Right hindlimb (tissue), 1 donor: ENCODE measurements around the gene SMAD1.
"Not testable (repeated sequence)": the region's sequence is repeated elsewhere in the genome, so short reads cannot be mapped to it uniquely, and the experiment has no call there.

ENCODE experiments used
- DNase-seq: peaks from one replicate; pipeline ENCODE4 v3.0.0-alpha.2; 2018

The SMAD1 gene

DNA sequence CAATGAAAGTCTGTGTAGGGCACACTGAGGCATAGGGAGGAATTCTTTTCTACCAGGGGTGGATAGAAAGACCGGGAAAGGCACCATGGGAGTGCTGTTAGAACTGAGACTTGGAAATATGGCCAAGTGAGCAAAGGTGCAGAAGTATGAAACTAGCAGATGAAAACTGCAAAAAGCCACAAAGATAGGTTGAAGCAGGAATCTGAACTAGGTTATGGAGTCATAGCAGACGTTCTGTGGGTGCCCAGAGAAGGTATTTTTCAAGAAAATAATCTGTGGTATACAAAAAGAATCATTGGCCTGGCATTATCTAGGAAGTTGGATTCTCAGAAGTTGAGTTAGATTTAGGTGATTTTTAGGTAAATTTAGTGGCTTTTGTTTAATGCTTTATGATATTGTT lies 48.5 kb downstream of the SMAD1 start:
- DNase-seq = no peak

DNA sequence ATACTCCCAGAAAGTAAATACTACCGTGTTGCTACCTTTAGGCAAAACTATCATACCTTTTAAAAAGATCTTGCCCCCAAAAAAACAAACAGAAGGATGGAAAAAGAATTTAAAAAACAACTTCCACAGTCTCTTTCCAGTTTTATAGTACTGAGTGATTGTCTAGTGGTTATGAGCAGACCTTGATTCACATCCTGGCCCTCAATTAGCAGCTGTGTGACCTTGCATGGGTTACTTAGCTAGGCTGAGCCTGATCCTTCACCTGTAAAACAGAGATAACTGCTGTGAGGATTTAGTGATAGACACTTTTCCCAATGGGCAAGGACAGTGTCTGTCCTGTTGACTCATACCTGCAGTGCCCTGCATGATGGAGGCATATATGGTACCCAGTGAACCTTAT lies 49.0 kb downstream of the SMAD1 start:
- DNase-seq = no peak

DNA sequence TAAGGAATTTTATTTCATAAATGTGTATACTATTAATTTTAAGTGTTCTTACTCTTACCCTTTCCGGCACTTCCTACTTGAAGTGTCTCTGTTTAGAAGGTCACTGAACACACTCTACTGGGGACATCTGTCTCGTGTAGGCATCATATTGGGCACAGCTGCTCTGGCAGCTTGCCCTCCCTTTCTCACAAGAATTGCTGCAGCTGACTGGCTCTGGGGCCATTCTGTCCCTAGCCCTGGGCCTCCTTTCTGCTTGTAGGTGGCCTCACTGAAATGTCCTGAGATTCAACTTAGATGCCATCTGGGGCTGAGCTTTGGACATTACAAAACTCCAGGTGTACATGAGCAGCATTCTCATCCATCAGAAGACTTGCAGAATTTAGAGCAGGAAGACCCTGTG lies 49.6 kb downstream of the SMAD1 start:
- DNase-seq = peak; percentile 70

DNA sequence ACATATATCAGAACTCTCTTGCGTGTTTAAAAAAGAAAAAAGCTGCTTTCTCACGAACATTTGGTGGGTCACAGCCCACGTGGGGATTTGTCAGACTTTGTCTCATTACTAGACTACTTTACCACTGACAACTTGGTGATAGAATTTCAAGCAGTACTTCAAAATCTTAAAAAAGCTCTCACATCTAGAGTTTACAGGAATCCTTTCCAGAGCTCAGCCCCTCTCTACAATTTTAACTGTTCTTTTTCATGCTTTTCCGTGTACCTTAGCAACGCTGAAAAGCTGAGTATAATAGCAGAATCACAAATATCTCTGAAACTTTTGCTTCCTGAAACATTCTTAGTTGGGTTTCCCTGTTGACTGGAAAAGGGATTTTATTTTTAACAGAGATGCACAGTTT lies 50.2 kb downstream of the SMAD1 start:
- no peak for DNase-seq

DNA sequence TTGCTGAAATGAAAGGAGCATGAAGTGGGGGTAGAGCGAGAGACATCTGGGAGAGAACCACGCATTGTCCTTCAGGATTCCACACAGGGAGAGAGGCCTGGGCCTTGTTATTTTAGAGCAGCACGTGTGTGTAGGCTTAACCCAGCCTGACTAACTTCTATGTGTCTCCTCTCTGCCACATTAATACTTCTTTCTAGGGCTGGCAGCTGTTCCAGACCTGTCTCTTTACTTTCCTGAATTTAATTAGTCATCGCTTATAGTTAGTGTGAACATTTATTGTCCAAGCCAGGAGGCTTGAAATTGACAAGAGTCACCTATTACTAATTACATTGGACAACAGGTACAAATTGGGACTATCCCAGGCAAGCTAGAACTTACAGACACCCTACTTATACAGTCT lies 51.3 kb downstream of the SMAD1 start:
- no peak for DNase-seq

DNA sequence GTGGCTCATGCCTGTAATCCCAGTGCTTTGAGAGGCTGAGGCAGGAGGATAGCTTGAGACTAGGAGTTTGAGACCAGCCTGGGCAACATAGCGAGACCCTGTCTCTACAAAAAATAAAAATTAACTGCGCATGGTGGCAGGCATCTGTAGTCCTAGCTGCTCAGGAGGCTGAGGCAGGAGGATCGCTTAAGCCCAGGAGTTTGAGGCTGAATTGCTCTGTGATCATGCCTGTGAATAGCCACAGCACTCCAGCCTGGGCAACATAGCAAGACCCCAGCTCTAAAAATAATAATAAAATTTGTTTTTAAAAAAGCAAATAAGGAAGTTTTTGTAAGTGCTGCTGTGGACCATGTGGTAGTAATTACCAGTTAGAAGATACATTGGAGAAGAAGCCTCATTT lies 51.8 kb downstream of the SMAD1 start:
- not testable (repeated sequence) for DNase-seq

DNA sequence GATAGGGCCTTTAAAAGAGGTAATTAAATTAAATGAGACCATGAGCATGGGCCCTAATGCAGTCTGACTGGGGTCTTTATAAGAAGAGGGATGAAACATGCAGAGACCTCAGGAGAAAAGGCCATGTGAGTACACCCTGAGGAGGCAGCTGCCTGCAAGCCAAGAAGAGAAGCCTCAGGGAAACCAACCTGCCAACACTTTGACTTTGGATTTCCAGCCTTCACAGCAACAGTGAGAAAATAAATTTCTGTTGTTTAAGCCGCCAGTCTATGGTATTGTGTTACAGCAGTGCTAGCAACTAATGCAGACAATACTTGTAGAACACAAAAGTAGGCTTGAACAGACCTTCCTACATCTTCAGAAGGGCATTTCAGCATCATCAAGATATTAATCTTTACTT lies 52.3 kb downstream of the SMAD1 start:
- DNase-seq = no peak

DNA sequence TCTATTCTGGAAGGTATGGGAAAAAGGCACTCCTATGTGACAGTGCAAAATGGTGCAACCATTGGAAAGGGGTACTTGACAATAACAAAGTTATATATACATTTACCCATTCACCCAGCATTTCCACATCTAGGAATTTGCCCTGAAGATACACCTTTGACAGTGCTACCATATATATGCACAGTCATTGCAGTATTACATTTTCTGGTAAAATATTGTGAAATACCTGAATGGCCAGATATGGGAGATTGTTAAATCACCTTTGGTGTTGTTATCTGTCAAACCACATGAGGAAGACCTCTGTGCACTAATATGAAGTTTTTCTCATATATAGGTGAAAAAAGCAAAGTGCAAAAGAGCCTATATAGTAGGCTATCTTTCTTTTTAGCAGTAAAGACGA lies 53.5 kb downstream of the SMAD1 start:
- DNase-seq = no peak

DNA sequence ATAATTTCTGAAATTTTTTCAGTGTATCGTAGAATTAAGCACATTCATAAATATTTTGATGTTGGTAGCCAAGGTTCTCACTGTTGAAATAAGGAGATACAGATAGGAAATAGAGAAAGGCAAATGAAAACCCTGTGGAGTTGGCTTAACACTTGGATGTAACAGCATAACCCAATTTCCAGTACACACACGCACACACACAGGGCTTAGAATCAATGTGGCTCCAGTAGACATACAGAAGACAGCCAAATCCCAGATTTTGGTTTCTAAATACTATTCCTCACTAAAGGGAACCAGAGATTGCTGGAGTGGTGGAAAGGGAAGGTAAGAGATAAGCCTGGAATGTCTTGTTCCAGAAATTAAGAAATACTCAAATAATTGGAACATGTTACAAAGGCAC lies 54.4 kb downstream of the SMAD1 start:
- DNase-seq = no peak

DNA sequence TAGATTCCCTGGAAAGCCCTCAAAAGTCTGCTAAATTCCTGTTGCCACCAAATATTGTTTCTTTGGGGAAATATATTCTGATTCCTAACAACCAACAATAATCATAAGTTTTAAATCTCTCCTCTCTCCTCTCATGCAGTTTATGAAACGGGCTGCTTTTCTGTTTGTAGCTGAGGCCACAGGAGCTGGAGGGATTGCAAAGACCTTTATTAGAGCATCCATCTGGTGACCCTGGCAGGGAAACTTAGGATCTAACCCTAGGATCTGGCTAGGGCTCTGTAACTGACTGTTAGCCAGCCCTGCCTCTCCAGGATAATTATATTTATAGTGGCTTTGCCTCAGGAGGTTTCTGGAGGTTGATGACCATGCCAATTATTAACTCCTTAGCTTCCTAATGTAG lies 56.9 kb downstream of the SMAD1 start:
- DNase-seq = no peak

DNA sequence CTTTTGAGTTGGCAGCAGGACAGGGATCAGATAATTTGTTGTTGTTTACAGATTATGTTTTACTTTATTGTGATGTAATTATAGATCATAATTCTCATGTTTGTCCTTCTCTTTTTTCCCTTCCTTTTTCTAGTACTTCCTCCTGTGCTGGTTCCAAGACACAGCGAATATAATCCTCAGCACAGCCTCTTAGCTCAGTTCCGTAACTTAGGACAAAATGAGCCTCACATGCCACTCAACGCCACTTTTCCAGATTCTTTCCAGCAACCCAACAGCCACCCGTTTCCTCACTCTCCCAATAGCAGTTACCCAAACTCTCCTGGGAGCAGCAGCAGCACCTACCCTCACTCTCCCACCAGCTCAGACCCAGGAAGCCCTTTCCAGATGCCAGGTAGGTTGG lies 58.0 kb downstream of the SMAD1 start:
- no peak for DNase-seq

DNA sequence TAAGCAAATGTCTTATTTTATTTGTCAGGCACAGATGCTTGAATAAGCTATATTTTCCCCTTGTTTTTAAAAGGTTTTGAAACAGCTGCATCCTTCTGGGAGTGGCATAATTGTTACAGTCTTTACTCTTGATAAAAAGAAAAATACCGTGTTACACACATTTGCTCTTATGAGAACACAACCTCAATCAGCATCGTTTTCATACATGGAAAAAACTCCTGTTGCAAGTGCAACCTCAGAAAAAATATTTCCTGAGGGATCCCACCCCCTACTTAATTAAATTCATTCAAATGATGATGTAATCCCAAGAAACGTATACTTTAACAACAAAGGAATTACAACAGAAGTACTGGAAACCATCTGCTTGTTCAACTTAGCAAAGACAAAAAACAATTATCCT lies 58.6 kb downstream of the SMAD1 start:
- no peak for DNase-seq

DNA sequence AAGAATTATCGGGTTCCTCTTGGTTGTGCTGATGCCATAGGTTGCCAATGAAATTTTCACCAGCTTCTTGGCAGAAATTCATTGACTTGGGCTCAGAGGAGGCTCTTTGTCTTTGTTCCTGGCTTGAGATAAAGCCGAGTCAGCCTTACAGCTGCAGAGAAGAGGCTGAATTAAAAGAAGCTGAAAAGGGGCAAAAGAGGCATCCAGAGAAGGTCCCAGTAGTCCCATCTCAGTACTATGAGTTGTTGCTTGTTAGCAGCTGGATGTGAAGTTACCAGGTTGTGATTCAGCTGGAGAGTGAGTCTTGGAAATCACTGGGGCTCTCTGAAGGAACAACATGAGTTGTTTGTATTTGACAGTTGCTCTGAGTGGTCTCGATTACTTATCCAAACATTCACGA lies 59.7 kb downstream of the SMAD1 start:
- DNase-seq = peak; percentile 51

DNA sequence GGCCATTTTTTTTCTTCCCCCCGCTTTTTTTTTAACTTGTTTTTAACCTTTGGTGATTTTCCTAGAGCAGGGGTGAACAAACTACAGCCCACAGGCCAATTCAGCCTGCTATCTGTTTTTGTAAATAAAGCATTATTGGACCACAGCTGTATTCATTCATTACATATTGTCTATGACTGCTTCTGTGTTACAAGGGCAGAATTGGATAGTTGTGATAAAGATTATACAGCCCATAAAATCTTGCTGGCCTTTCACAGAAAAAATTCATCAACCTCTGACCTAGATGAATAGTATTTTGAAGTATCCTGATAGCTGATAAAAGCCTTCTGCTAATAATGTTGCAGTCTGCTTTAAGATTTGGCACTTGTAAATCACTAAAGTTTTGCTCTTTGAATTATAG lies 63.4 kb downstream of the SMAD1 start:
- no peak for DNase-seq

DNA sequence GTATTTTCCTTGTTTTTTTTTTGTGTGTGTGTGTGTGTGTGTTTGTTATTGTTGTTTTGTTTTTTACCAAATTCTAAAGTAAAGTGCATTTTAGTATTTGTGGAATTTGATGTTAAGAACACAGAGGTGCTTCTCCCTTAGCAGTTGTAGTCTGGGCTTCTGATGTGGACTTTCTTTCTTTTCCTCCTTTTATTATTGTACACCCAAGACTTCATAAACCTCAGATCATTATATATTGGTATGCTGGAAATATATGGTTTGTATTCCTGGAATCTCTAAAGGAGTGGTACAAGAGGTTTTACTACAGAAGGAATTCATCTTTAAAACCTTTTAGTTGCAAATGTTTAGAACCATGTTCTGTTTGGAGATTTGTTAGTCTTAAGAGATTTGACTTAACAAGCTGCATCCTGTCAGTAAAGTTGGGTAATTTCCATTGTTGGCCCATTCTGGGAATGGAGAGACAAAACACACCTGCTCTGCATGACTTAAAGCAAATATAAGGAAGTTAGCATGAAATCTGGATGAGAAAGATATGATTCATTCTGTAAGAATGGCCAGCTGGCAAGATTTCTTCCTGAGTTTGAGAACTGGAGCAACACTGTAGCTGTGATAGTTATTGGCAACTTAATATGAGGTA lies 64.0 kb downstream of the SMAD1 start:
- peak; percentile 46 for DNase-seq

DNA sequence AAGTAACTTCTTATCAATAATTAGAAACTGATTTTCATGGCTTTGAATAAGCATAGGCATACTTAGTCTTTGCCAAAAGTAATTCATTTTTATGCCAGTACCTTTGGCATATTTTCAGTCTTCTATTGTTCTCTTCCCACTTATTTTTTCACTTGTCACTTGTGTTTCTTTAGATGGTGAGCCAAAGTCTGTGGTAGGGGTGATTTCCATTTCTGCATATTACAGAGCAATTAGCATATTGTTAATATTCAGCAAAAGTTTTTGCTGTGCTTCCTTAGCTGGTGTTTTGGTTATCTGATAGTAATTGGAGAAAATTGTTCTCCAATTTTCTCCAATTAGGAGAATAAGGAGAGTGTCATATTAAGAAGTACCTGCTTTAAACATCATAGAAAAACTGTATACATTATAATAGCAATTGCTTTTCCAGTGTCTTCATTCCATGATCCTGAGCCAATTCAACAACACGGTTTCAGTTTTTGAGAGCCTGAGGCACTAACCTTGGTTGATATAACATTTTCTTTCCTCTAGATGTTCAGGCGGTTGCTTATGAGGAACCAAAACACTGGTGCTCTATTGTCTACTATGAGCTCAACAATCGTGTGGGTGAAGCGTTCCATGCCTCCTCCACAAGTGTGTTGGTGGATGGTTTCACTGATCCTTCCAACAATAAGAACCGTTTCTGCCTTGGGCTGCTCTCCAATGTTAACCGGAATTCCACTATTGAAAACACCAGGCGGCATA lies 64.7 kb downstream of the SMAD1 start:
- DNase-seq = no peak

DNA sequence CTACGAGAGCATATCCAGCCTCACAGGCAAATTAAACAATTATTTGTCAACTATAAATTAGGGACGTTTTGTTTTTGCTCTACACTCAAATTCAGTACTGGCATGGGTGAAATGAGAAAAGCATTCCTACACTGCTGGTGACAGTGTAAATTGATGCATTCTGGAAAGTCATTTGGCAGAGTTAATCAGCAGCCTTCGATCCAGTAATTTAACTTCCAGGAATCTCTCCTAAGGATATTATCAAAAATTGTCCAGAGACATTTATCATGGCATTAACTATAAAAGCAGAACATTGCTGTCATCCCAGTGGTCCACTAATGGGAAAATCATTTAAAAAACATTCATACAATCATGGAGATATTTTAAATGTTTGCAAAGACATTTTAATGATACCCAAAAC lies 70.0 kb downstream of the SMAD1 start:
- DNase-seq = no peak

DNA sequence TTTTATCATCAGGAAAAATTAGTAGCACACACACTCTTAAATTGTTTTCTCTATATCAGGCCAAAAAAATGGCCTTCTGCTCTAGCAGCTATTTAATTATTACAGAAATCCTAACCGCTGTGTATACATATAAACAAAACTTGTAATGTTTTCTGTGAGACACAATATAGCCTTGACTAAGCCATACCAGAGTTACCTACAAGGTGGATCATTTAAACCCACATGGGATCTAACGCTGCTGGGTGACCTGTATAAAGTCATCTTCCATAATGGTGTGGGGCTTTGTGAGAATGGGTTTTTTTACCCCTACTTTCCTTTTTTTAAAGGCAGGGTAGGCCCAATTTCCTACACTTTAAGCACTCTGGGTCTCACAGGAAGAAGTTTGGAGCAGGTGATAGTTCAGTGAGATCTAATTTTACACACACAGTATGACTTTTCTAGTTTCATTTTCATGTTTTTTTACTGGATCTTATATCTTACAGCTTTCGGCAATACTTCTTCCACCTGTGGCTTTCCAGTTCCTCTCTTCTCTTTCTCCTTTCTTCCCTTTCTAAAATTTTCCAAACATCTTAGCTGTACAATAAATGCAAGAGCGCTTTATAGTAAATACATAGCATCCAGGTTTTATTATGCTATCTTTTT lies 70.6 kb downstream of the SMAD1 start:
- DNase-seq = no peak

DNA sequence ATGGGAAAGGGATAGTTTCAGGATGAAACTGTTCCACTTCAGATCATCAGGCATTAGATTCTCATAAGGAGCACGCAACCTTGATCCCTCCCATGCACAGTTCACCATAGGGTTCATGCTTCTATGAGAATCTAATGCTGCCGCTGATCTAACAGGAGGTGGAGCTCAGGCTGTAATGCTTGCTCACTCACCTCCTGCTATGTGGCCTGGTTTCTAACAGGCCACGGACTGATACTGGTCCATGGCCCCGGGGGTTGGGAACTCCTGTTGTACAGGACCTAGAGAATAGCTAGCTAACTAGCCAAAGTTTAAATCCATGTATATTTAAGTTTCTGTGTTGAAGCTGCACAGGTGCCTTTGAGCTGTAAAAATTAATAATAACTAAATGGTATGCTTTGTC lies 71.7 kb downstream of the SMAD1 start:
- DNase-seq = no peak

DNA sequence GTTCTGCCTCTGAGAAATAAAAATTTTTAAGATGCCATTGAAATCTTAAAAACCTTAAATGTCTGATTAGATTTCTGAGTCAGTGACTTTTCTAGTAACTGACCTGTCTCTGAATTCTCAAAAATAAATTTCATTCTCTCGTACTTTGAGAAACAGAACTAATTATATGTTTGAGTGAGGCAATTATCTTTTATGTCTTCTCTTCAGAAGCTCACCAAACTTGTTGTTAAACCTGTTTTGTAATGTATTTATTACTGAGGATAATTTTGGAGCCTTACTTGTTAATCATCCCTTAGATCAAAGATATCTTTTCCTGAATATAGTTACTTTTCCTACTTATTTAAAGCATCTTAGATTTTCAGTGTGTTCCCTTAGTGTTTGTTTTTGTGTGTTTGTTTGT lies 73.0 kb downstream of the SMAD1 start:
- no peak for DNase-seq

DNA sequence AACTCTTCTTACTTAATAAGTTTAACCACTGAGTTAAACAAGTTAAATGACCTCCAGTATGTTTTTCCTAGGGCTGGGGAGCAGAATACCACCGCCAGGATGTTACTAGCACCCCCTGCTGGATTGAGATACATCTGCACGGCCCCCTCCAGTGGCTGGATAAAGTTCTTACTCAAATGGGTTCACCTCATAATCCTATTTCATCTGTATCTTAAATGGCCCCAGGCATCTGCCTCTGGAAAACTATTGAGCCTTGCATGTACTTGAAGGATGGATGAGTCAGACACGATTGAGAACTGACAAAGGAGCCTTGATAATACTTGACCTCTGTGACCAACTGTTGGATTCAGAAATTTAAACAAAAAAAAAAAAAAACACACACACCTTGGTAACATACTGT lies 76.1 kb downstream of the SMAD1 start:
- DNase-seq = peak; percentile 43

DNA sequence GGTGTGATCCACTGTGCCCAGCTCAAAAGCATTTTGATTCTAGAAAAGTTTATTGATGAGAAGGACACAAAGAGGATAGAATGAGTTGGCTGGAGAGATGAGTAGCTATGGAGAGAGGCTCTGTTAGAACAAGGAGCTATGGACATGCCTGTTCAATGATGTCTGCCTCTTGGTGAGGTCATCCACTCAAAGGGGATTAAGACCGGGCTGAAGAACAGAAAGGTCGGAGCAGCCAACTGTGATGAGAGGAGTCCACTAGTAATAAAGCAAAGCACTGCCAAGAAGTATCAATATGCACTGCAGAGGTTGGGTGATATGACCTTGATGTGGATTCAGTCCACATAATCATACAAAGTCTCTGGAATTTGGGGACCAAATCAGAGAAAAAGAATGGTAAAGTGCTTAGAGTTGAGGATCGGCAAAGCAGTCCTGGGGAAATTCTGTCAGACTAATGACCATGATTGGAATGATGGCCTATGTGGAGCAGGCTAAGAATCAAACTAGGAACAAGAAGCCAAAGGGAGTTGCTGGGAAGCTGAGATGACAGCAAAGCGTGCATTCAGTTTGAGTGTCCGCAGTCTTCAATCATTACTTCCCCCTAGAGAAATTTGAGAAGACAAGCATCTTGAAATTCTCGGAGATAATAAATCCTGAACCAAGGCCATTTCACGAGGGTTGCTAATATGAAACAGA lies 81.8 kb downstream of the SMAD1 start:
- no peak for DNase-seq

DNA sequence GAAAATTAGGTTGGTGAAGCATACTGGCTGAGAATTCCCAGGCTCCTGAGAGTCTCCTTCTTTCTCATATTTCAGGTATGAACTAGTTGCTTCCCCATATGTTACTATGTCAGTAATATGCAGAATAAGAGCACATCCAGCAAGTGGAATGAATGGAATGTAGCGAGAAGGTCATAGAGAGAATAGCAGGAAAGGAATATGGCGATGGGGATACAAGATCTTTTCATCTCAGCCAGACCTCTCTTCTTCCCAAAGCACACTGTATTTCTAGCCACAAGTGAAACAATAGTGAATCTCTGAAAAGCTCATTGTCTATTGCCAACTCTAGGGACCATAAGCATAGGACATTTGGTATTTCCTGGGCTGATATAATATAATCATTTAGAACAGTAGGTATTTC lies 82.9 kb downstream of the SMAD1 start:
- DNase-seq = no peak

DNA sequence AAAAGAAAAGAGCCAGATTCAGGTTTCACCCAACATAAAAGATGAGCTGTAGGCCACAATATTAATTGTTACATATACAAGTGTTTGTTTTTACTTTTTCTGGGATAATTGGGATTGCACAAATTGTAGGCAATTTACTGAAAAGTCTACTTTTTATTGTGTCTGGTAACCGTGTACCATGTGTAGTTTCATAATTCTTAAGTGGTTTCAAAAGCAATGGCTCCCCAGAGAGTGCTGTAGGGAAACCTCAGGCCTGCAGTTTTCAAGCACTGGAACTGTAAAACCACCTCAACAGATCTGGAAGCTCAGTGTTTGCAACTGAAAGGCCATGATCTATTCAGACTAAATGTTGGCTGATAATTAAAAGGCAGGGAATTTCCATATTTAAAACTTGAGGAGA lies 83.7 kb downstream of the SMAD1 start:
- DNase-seq = no peak
